Kidney (tissue), 14 donors: ENCODE data around the gene RASEF. TPM values are rescaled to one million over a fixed set of nuclear protein-coding genes. Genes with fewer than 3 reads are reported as not detected.

Experiments
- DNase-seq, 5 donors: peaks; one replicate each; pipeline ENCODE4 v3.0.0-alpha.2; 2013 to 2020
- FAIRE-seq: peaks from 2 replicates; lab custom pipeline; 2012; peaks lifted over from hg19 to GRCh38; lab: Jason Lieb, UNC
- H3K27ac ChIP-seq, 2 donors: one replicate each; pipeline ENCODE4 v1.7.0; 2013; ENCODE audit warnings: low read depth in 2 of 2, low read length in 2 of 2, inconsistent platforms in 1 of 2
- H3K27me3 ChIP-seq: one replicate; pipeline ENCODE4 v1.7.1; 2013; ENCODE audit warnings: low read length, inconsistent platforms; ENCODE audit not compliant: control insufficient read depth, insufficient read depth
- H3K36me3 ChIP-seq, 3 donors: one replicate each; pipeline versions ENCODE4 v1.7.0 to v1.7.1; 2013; ENCODE audit warnings: low read length in 3 of 3, control low read depth in 1 of 3, inconsistent platforms in 1 of 3; ENCODE audit not compliant: insufficient read depth in 3 of 3, control insufficient read depth in 2 of 3
- H3K4me1 ChIP-seq, 3 donors: one replicate each; pipeline versions ENCODE4 v1.7.0 to v1.7.1; 2013; ENCODE audit warnings: low read length in 3 of 3, inconsistent platforms in 1 of 3, low read depth in 1 of 3; ENCODE audit not compliant: control insufficient read depth in 2 of 3, insufficient read depth in 2 of 3
- H3K4me3 ChIP-seq, 3 donors: one replicate each; pipeline versions ENCODE4 v1.7.0 to v1.8.1; 2013; ENCODE audit warnings: low read length in 3 of 3, control low read depth in 1 of 3, inconsistent platforms in 1 of 3
- H3K9ac ChIP-seq, 3 donors: one replicate each; pipeline versions ENCODE4 v1.7.0 to v1.7.1; 2013; ENCODE audit warnings: low read length in 3 of 3, control low read depth in 1 of 3, inconsistent platforms in 1 of 3
- H3K9me3 ChIP-seq, 3 donors: one replicate each; pipeline versions ENCODE4 v1.7.0 to v1.7.1; 2013; ENCODE audit warnings: low read length in 3 of 3, control low read depth in 1 of 3, inconsistent platforms in 1 of 3; ENCODE audit not compliant: control insufficient read depth in 2 of 3, insufficient read depth in 1 of 3
- intact Hi-C: fragments of 100-400 bp; cut with DNase I; formaldehyde crosslinking; loops from one replicate; pipeline ENCODE4 v1.11.1; 2022
- polyA plus RNA-seq: library from polyadenylated mRNA; stranded (reverse); fragments of 350-450 nt; fragmentation: Illumina TruSeq; extraction: RNeasy Lipid Tissue Mini Kit (QIAGEN cat#74804); gene quantifications from one replicate; pipeline ENCODE4 v1.2.3, GENCODE V29; 2014; ENCODE audit warnings: low read depth, low replicate concordance; ENCODE audit not compliant: insufficient read depth
- total RNA-seq: library from RNA; stranded (reverse); fragmentation: NEBNext Ultra II Directional; extraction: Animal tissue kit (Norgen Biotek cat#: 25700); gene quantifications from one replicate; pipeline ENCODE4 v1.2.1, GENCODE V29; 2021
- TF ChIP-seq, protein P1 (sequence below): IDR thresholded peaks from 3 replicates; pipeline ENCODE4 v1.5.1; 2012; ENCODE audit warnings: mild to moderate bottlenecking, moderate library complexity, borderline replicate concordance; ENCODE audit not compliant: insufficient read depth; ENCODE audit errors: extremely low read depth
- donor health status: control.
- donor health status: control.
- donor health status: control.
- donor health status: control.
- donor health status: control.
- donor health status: DM: yes; HTN: yes; CAD: no.
- donor health status: Normal renal cell carcinoma (clear cell type).

The RASEF gene
- total and polyA plus RNA-seq, 2 donors from 2014 or later, result 2.2 to 11.9 TPM

- Histone ChIP-seq H3K4me1 (no peaks in the 10 kb centered on the region), H3K9ac (no peak overlapping the region), H3K9me3 (no peaks in the 10 kb centered on the region), H3K4me3 (no peak overlapping the region), H3K36me3 (no peaks in the 10 kb centered on the region), H3K27ac (no peak overlapping the region), H3K27me3 (no peaks in the 10 kb centered on the region)
- intact Hi-C loops, result no loop called here
- FAIRE-seq, result no peak
- TF ChIP-seq, protein P1, sequence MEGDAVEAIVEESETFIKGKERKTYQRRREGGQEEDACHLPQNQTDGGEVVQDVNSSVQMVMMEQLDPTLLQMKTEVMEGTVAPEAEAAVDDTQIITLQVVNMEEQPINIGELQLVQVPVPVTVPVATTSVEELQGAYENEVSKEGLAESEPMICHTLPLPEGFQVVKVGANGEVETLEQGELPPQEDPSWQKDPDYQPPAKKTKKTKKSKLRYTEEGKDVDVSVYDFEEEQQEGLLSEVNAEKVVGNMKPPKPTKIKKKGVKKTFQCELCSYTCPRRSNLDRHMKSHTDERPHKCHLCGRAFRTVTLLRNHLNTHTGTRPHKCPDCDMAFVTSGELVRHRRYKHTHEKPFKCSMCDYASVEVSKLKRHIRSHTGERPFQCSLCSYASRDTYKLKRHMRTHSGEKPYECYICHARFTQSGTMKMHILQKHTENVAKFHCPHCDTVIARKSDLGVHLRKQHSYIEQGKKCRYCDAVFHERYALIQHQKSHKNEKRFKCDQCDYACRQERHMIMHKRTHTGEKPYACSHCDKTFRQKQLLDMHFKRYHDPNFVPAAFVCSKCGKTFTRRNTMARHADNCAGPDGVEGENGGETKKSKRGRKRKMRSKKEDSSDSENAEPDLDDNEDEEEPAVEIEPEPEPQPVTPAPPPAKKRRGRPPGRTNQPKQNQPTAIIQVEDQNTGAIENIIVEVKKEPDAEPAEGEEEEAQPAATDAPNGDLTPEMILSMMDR, result no peak
- no peak for DNase-seq
These were observed 87.8 kb downstream of the RASEF start for GRCh38 chr9:82975176-82975575.

DNA sequence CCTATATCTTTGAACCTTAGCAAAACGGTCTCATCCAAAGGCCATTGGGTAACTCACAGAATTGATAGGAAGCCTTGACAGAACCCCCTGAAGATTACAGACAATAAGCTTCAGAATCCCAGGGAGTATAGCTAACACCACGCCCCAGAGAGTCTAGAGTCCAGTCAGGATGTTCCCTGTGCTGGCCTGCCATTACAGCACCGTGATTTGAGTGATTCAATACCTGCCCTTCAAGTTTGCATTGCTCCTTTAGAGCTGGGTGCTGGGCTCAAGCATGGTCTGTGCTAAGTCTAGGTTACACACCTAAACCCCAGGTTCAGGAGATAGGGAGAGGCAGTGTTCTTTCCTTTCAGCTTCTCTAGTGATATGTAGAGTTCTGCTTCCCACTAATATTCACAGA lies 90.5 kb downstream of the RASEF start:
- Histone ChIP-seq H3K27ac (no peak overlapping the region), H3K9me3 (no peaks in the 10 kb centered on the region), H3K4me1 (no peaks in the 10 kb centered on the region), H3K27me3 (no peaks in the 10 kb centered on the region), H3K36me3 (no peaks in the 10 kb centered on the region), H3K4me3 (no peak overlapping the region), H3K9ac (no peak overlapping the region)
- no peak for FAIRE-seq
- no peak for DNase-seq
- TF ChIP-seq, protein P1, result no peak
- intact Hi-C loops, result no loop called here

DNA sequence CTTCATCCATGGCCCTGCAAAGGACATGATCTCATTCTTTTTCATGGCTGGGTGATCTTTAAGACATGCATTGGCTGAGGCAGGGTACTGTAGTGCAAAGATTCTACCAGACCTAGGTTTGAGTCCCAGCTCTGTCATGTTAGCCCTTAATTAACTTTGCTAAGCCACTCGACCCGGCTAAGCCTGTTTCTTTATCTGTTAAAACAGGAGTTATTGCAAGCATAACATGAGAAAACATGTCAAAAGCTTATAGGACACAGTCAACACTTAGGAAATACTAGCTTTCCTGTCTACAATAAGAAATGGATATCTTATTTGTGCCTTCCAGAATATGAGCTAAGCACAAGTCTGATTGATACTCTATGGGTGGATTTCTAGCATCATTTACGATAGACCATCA lies 92.6 kb downstream of the RASEF start:
- no peaks in the 10 kb centered on the region for H3K36me3 ChIP-seq
- H3K4me1 ChIP-seq, result no peaks in the 10 kb centered on the region
- no peak overlapping the region for H3K4me3 ChIP-seq
- intact Hi-C loops, result no loop called here
- FAIRE-seq (no peak), DNase-seq (no peak)
- no peaks in the 10 kb centered on the region for H3K27me3 ChIP-seq
- no peaks in the 10 kb centered on the region for H3K9me3 ChIP-seq
- no peak overlapping the region for H3K27ac ChIP-seq
- H3K9ac ChIP-seq, result no peak overlapping the region
- TF ChIP-seq, protein P1, result no peak

GRCh38 chr9:82969291-82969690 lies 93.7 kb downstream of the RASEF start:
- FAIRE-seq, result no peak
- Histone ChIP-seq H3K4me1 (no peaks in the 10 kb centered on the region), H3K9ac (no peak overlapping the region), H3K36me3 (no peaks in the 10 kb centered on the region), H3K9me3 (no peaks in the 10 kb centered on the region), H3K27me3 (no peaks in the 10 kb centered on the region), H3K27ac (no peak overlapping the region), H3K4me3 (no peak overlapping the region)
- DNase-seq, result no peak
- TF ChIP-seq, protein P1, result no peak
- intact Hi-C loops, result no loop called here
